Ishikawa (cell line): ENCODE data around the gene BAHD1.

Experiments
- CEBPB ChIP-seq: IDR thresholded peaks from 2 replicates; pipeline ENCODE4 v1.6.1; 2012
- EP300 ChIP-seq: IDR thresholded peaks from 2 replicates; pipeline ENCODE4 v1.6.1; 2012; ENCODE audit warnings: borderline replicate concordance
- FOXM1 ChIP-seq: IDR thresholded peaks from 2 replicates; pipeline ENCODE4 v1.6.1; 2012; ENCODE audit warnings: low read depth, borderline replicate concordance
- ZBTB7A ChIP-seq: IDR thresholded peaks from 2 replicates; pipeline ENCODE4 v1.6.1; 2012; ENCODE audit warnings: low read depth

DNA sequence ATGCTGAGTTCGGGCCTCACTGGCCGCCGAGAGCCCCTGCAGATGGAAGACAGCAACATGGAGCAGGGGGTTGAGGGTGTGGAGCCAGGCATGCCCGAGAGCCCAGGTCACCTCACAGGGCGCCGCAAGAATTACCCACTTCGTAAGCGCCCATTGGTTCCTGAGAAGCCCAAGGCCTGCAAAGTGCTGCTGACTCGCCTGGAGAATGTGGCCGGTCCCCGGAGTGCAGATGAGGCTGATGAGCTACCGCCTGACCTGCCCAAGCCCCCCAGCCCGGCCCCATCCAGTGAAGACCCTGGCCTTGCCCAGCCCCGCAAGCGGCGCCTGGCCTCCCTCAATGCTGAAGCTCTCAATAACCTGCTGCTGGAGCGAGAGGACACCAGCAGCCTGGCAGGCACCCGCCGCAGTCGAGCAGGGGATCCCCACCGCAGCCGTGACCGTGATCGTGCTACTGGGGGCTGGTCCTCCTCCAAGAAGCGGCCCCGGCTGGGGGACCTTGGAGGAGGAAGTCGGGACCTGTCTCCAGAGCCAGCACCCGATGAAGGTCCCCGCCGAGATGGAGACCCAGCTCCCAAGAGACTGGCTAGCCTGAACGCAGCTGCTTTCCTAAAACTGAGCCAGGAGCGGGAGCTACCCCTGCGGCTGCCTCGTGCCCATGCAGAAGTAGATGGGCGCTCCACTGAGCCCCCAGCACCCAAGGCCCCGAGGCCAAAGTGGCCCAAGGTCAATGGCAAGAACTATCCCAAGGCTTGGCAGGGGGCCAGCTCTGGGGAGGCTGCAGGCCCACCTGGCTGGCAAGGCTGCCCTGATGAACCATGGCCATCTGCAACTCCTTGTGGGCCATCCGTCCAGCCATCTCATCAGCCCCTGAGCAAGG lies 18.0 kb downstream of the BAHD1 start:
- TF ChIP-seq CEBPB, result no peak
- no peak for TF ChIP-seq EP300
- TF ChIP-seq ZBTB7A, result no peak
- no peak for TF ChIP-seq FOXM1
